Hepatocyte (in vitro differentiated cells): ENCODE results near the gene GMEB2.

Experiments used
- CTCF ChIP-seq: fragments of 200-600 bp; sonication (generic); IDR thresholded peaks from 2 replicates; pipeline ENCODE4 v1.5.1; 2016; ENCODE audit warnings: antibody characterized with exemption, mild to moderate bottlenecking; ENCODE audit not compliant: poor library complexity
- EZH2 ChIP-seq: fragments of 200-600 bp; sonication (generic); IDR thresholded peaks from 2 replicates; pipeline ENCODE4 v1.6.1; 2016; ENCODE audit warnings: antibody characterized with exemption, mild to moderate bottlenecking, borderline replicate concordance
- EZH2phosphoT487 ChIP-seq: fragments of 200-600 bp; sonication (generic); IDR thresholded peaks from one replicate; pipeline ENCODE4 v1.6.1; 2018; ENCODE audit warnings: antibody characterized with exemption, mild to moderate bottlenecking, low read depth, moderate library complexity; ENCODE audit not compliant: unreplicated experiment, severe bottlenecking

- no peak for TF ChIP-seq CTCF
- no peak for TF ChIP-seq EZH2phosphoT487
- TF ChIP-seq EZH2 = no peak
Observed at GRCh38 chr20:63546956-63547724, 79.8 kb downstream of the GMEB2 start.
